HG02852 (cell line): ENCODE results near the gene KIF7.

Source experiments
- ATAC-seq: cut with Tn5 transposase; IDR thresholded peaks from one replicate; pipeline ENCODE4 v1.9.1; 2021; ENCODE audit warnings: mild to moderate bottlenecking, moderate library complexity; ENCODE audit not compliant: unreplicated experiment

KIF7 gene

GRCh38 chr15:89649716-89650115 is 5.6 kb downstream of the KIF7 start:
- ATAC-seq: no peak

- no peak for ATAC-seq
Measured at GRCh38 chr15:89649013-89649625, 6.1 kb downstream of the KIF7 start.

- ATAC-seq: no peak
Measured at GRCh38 chr15:89648106-89649012, 6.9 kb downstream of the KIF7 start.

DNA sequence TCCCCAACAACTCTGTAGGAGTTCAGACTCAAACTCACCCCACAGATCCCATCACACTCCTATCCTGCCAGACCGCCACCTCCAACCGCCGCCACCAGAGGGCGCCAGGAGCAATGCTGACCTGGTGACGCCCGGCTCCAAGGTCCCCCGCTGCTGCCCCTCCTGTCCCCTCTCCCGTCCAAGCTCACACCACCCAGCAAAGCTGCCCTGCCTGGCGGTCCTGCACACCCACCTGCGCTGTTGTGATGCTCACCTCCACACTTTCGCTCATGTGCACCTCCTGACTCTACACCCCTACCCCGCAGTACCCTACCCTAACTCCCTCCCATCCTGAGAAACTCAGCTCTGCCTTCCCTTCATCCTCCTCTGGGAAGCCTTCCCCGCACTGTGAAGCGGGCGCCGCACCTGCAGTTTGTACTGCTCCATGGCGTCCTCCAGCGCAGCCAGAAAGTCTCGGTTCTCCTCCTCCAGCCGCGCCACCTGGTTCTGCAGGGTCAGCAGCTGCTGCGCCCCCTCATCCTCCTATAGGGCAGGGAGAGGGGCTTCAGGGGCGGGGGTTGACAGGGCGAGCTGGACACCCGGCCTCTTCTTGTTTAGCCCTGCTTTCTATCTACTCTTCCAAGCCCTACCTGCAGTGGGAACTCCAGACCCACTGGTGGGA is 7.9 kb downstream of the KIF7 start:
- ATAC-seq: no peak

DNA sequence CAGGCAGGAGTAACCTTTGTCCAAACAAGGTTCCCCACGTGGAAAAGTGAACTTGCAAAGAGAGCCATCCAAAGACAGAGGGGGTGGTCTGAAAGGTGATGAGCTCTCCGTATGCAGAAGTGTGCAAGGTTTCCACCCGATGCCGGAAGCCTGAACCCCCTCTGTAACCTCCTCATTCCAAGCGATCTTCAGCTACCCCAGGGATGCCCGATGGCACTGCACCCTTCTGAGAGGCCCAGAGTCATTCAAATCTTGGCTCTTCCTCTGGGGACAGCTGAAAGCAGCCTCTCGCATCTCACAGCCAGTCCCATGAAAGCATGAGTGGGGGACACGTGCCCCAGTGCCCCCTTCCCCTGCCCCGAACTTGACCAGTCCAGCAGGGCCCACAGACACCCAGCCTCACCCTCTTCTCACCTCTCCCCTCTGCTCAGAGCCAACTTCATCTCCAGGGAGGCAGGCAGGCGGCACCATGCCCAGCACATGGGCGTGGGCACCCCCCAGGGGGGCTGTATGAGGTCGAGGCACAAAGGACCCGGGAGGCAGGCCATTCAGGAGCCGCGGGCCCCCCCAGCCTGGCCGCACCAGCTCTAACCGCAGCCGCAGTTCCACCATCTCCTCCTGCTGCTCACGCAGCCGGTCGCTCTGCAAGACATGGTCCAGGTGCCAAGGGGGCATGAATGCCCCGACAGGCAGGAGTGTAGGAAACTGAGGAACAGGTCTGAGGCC is 8.7 kb downstream of the KIF7 start:
- ATAC-seq: no peak

GRCh38 chr15:89645680-89646079 is 9.6 kb downstream of the KIF7 start:
- ATAC-seq: no peak

DNA sequence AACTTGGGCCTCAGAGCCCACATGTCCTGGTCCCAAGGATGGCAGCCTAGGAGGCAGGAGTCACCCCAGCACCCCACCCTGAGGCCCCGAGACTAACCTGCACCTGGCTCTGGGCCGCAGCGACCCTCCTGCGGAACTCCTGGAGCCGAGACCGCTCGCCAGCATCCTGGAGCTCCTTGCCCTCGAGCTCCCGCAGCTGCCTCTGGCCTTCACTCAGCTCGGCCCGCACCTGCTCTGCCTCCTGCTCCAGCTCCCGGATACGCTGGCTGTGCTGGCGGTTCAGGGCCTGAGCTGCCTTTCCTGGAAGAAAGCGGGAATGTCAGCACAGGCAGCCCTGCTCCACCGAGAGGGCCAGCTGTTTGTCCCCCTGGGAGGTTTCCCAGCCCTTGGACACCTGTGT is 13.2 kb downstream of the KIF7 start:
- ATAC-seq: no peak

GRCh38 chr15:89641053-89641452 is 14.2 kb downstream of the KIF7 start:
- no peak for ATAC-seq

- ATAC-seq: no peak
Measured at GRCh38 chr15:89640245-89640644, 15.0 kb downstream of the KIF7 start.

GRCh38 chr15:89633585-89633984 is 21.7 kb downstream of the KIF7 start:
- ATAC-seq: no peak

DNA sequence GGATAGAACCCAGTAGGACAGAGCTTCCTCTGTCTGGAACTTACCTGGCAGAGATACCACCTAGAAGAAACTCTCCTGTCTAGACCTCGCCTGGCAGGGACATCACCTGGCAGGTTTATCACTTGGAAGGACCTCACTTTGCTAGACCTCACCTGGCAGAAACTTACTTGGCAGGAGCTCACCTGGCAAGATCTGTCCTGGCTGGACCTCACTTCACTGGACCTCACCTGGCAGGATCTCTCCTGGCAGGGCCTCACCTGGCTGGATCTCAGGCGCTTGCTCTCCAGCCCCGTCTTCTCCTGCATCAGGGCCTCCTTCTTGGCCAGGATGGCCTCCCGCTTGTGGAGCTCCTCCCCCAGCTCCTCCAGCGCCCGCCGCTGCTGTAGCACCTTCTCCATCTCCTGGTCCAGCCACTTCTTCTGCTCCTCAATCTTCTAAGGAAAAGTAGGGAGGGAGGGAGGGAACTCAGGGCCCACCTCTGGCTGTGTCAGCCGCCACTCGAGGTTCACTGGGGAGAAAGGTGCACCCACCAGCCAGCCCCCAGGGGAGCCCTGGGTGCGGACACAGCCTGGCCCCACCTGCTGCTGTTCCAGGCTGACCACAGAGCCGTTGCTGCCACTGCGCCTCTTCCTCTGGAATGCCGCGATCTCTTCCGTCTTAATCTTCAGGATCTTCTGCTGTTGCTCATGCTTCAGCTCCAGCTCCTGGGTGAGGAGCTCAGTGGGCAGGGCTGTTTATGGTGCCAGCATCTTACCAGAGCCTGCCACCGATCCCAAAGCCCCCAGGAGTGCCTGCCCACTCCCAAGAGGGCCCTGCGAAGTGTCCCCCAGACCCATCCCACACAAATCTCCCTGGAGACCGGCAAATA is 22.5 kb downstream of the KIF7 start:
- ATAC-seq: no peak

- ATAC-seq: no peak
Measured at GRCh38 chr15:89631902-89632264, 23.4 kb downstream of the KIF7 start.

- no peak for ATAC-seq
Measured at GRCh38 chr15:89630974-89631901, 24.0 kb downstream of the KIF7 start.

- no peak for ATAC-seq
Measured at GRCh38 chr15:89630260-89630659, 25.0 kb downstream of the KIF7 start.

DNA sequence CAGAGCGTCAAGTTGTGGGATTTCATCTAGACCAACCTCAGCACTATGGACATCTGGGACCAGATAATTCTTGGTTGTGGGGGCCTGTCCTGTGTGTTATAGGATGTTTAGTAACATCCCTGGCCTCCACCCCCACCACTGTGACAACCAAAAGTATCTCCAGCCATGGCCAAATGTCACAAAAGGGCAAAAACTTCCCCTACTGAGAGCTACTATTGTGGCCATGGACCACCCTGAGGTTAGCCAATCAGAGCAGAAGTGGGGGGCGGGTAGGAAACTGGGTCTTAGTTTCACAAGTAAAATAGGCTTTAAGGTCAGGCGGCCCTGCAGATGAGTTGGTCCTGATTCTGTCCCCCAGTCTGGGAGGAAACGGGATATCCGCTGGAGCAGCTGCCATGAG is 25.4 kb downstream of the KIF7 start:
- no peak for ATAC-seq

GRCh38 chr15:89628806-89629715 is 26.2 kb downstream of the KIF7 start:
- no peak for ATAC-seq

DNA sequence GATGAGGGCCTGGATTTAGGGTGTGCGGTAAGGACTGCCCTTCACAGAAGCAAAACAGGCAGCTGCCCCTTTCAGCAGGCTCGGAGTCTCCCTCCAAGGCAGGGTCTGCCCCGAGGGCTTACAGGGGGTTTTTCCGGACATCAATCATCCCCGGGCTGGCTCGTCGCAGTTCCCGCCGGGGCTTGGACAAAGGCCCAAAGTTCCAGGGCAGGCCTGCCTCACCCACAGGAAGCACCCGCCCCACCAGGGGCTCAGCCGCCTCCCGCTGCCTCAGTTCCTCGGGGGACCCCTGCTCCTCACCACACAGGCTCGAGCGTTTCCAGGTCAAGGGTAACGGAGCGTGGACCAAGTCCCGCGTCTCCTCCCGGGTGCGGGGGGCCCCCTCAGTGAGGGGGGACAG is 27.0 kb downstream of the KIF7 start:
- no peak for ATAC-seq

DNA sequence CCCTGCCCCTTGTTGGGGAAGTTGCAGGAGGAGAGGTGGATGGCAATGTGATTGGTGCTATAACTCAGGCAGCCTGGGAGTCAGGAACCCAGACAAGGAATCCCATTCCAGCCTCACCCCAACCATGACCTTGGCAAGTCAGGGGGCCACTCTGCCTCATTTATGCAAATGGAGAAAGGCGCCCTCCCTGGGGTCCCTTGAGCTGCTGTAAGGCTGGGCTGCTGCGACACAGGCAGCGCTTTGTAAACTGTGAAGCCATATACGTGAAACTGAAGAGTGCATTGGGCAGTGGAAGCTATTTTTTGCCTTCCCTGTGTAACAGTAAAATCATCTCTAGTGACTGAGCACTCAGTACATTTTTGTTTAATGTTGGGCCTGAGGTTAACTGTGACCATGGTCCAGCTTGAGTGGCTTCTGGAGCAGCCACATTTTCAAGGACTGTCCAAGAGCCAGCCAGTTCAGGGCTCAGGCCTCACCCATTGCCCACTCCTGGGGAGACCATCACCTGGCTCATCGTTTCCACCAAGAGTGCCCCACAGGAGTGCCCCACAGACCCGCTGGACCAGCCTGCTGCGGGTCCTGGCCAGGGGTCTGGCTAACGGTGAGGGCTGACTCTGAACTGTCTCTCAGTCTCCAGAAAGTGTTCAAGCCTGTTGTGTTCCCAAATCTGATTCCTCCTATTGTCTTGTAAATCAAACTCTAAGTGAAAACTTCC is 27.9 kb downstream of the KIF7 start:
- ATAC-seq: no peak
